Measurements from ENCODE around the gene LINGO3.
A peak's percentile ranks its signal among the peaks of the same experiment; 100 is the strongest.

LINGO3 gene

DNA sequence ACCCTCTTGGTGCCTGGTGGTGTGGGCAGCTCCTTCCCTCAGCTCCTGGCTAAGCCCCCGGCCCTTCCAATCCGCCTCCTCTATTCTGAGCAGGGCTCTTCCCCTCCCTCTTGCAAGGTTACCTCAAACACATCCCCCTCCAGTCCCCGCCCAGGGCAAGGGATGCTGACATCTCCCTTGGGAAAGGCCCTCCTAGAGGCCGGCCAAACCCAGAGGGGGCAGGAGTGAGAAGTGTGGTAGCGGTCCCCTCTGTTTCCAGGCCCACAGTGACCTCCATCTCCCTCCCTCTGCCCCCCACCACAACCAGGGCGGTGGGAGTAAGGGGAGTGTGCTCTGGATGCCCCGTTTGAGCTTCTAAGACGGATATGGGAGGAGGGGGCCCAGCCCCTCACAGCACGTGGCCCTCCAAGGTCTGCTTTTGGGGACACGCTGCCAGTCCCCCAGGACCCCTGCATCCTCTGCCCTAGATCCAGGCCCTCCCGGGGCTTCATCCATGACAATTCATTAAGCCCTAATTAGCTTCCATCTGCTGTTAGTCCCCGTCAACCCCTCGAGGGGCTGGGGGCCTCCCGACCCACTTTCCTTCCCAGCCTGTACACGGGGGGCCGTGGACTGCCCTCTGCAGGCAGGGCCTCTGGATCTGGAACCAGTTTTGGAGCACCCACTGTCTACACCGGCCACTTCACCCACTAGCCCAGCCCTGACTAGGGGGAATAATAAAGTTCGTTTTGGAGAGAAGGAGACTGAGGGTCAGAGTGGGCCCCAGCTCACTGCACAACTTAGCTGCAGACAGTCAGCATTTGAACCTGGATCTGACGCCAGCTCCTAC lies 2.3 kb downstream of the LINGO3 start:
- no peak for DNase-seq (ENCODE audit: low spot score)

DNA sequence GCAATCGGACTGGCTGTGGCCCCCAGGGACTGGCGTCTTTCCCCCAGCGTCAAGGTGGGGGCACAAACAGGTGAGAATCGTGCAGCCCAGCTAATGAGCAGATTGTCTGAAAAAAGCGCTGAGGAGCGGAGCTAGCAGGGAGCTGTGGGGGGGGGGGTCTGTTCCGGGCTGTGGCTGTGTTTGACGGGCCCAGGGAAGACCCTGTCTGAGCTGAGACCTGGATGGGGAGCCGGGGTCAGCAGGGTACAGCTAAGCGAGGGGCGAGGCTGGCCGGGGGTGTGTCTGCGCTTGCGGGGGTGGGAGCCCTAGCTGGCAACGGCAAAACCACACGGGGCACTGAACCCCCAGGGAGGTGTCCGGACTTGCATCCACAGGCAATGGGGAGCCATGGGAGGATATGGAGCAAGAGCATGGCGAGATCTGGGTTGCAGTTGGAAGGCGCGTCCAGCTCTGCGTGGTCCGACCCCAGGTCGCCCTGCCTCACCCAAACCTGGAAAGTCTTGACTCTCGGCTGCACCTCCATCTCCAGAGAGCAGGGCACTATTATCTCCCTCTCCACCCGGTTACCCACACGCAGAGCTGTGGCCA lies 4.6 kb downstream of the LINGO3 start:
- no peak for DNase-seq (ENCODE audit: low spot score)

DNA sequence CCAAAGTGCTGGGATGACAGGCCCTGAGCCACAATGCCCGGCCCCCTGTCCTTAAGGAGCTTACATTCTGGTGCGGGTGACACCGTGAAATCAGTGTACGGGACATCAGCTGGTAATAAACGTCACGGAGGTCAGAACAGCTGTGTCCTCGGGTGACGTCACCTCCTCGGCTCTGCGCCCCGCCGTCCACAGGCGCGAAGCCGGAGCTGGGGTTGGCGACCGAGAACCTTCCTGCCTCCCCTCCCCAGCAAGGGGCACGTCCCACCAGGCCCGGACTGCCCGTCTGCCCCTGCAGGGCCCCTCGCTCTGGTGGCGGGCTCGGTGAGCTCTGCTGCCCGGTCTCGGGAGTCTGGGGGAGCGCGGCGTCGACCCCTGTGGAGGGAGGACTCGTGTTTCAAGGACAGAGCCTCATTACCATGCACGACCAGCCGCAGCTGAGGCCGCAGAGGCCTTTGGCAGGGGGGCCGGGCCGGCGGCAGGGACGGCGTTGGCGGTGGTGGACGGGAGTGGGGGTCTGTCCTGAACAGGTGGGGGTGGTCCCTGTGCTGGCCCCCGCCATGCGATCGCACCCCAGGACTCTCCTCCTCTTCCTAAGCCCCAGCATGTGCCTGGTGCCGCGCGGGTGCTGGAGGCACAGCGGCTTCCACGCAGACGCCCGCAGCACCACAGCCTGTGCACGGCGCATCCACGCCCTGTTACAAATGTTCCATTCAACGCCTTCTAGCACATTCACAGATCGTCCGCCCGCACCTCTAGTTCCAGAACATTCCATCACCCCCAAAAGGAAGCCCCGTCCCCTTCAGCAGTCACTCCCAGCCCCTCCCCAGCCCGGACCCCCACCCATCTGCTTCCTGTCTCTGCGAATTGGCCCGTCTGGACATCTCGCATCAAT lies 5.4 kb downstream of the LINGO3 start:
- DNase-seq (ENCODE audit: low spot score) = peak; percentile 64

DNA sequence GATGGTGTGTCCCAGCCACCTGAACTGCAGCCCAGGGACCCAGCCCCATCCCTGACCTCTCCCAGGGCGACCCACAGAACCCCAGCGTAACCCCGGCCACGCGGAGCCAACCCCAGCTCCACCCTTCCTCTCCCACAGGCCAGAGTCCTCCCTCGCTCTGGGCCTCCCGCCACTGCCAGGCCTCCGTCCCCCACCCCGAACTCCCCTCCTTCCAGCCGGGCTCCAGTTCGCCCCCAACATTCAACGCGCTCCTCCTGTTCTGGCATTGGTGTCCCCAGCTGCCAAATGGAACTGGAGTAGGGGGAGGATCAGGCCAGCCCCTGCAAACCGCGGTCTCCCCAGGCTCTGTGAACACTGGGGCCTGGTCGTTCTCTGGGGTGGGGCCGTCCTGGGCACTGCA lies 7.4 kb downstream of the LINGO3 start:
- DNase-seq (ENCODE audit: low spot score) = no peak

DNA sequence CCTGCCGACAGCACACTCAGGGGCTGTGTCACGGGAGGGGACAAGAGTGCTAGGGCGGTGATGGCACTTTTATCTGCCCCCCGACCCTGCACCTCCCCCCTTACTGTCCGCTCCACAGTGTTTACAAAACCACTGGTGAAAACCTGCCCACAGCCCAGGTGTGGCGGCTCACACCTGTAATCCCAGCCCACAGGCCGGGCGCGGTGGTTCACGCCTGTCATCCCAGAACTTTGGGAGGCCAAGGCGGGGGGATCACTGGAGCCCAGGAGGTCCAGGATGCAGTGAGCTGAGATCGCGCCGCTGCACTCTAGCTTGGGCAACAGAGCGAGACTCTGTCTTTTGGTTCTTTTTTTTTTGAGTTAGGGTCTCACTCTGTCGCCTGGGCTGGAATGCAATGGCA lies 11.8 kb downstream of the LINGO3 start:
- DNase-seq (ENCODE audit: low spot score) = no peak

DNA sequence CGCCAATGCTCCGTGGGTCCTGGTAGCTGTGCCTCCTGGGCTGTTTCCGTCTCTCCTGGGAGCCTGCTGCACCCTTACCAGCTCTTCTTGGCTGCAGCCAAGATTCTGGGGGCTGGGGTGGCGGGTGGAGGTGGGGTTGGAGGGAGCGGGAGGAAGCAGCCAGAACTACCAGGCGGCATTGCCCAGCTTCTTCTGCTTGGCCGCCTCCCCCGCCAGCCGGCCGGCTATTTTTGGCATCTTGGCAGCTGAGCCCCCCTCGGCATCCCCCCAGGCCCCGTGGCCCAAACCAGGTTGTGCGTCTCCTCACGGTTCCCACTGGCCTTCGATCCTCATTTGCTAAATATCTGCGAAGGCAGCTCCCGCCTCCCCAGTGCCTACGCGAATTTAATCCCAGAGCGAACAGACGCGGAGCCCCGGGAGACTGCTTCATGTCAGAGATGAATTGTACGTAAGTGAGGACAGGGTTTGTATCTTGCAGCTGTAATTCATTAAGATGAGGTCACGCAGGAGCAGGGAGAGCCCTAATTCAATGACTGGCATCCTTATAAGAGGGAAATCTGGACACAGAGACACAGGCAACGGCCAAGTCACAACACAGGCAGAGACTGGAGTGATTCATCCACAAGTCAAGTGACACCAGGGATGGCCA lies 13.1 kb downstream of the LINGO3 start:
- peak; percentile 87 for DNase-seq (ENCODE audit: low spot score)

DNA sequence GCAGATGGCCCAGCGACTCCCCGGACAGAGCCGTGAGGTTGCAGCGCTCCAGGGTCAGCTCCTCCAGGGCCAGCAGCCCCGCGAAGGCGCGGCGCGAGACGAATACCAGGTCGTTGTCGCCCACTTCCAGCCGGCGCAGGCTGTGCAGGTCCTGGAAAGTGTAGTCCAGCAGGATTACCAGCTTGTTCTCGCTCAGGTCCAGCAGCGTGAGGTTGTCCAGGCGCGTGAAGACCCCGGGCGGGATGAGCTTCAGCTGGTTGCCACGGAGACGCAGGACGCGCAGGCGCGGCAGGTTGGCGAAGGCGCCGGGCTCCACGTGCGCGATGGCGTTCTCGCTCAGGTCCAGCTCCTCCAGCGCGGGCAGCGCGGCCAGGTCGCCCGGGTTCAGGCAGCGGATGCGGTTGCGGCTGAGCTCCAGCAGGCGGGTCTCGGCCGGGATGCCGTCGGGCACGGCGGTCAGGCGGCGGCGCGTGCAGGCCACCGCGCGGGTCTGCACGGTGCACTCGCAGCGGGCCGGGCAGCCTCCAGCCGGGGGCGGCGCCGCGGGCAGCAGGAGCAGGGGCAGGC lies 16.7 kb downstream of the LINGO3 start:
- no peak for DNase-seq (ENCODE audit: low spot score)

DNA sequence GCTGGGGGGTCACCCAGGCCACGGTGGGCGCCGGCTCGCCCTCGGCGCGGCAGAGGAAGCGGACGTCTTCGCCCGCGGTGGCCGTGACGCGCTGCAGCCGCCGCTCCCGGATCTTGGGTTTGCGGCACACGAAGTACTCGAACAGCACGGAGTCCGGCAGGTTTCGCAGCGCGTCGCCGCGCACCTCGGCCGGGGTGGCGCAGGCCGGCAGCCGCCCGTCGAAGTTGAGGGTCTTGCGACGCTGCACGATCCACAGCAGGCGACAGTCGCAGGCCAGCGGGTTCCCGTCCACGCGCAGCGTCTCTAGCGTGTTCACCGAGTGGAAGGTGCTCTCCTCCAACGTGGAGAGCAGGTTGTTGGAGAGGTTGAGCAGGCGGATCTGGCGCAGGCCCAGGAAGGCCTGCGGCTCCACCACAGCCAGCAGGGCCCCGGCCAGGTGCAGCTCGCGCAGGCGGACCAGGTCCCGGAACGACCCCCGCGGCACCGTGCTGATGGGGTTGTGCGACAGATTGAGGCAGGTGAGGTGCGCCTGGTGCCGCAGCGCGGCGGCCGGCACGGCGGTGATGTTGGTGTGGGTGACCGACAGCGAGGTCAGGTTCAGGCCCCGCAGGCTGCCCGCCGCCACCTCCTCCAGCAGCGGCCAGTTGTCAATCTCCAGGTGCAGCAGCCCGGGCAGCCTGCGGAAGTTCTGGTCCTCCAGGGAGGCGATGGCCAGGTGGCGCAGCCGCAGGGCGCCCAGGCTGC lies 17.3 kb downstream of the LINGO3 start:
- DNase-seq (ENCODE audit: low spot score) = no peak

DNA sequence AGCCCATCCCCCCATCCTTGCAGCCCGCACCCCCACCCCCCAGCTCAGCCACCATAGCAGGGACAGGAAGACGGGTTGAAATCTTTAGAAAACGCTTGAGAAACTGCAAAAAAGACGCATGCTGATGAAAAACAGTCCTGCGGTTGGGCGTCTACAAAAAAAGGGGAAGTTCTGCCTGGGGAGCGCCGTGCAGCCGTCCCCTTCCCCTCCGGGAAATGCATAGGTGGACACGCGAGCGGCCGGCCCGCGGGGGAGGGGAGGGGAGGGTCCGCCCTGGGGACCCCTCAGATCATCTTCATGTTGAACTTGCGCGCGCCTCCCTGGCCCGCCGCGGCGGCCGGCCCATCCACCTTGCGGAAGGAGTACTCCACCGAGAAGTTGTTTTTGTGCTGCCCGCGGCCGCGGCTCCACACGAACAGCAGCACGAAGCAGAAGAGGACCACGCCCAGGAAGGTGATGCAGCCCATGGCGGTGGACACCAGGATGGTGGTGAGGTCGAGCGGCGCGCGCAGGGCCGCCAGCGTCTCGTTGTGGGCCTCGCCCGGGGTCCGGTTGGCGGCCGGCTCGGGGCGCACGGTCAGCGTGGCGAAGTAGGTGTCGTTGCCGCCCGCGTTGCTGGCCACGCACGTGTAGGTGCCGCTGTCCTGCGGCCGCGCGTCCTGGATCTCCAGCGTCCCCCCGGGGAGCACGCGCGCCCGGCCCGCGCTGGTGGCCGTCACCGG lies 18.1 kb downstream of the LINGO3 start:
- peak; percentile 66 for DNase-seq (ENCODE audit: low spot score)

DNA sequence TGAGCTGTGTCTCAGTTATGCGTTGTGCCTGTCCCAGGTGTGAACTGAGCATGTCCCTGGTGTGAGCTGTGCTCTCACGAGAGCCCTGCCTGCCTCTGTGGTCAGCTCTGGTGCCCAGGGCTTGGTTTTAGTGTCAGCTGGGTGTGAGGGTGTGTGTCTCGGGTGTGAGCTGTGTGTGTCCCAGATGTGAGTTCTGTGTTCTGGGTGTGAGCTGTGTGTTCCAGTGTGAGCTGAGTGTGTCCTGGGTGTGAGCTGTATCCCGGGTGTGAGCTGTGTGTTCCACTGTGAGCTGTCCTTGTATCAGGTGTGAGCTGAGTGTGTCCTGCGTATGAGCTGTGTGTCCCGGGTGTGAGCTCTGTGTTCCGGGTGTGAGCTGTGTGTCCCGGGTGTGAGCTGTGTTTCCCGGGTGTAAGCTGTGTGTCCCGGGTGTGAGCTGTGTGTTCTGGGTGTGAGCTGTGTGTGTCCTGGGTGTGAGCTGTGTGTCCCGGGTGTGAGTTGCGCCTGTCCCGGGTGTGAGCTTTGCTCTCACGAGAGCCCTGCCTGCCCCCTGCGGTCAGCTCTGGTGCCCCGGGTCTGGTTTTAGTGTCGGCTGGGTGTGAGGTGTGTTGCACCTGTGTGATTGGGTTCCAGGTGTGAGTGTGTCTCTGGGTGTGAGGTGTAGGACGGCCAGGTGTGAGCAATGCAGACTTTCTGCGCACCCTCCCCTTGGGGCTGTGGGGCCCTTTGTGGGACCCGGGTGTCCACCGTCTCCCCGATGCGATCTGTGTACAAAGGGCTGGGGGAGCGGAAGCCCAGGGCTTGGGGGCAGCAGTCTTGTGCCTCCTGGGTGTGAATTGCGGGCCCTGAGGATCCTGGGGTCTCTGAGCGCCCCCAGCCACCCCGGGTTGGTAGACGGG lies 18.9 kb downstream of the LINGO3 start:
- DNase-seq (ENCODE audit: low spot score) = no peak

DNA sequence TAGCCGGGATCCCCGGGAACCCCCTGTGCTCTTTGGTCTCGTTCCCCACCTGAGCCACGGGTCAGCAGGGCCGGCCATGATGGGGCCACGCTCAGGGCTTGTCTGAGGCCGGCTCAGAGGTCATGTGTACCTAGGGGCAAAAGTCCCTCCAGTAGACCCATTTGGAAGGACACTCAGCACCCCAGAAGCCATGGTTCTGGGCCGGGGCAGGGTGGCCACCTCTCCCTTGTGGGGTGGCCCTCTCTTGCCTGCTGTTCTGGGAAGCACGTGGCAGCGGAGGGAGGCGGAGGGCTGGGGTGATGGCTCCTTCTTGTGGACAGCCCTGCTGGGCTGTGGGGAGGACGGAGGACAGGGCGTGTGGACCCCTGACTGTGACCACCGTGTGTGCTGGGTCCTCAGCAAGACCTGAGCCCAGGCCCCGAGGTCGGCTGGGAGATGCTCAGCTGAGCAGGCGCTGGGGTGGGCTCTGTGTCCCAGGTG lies 19.6 kb downstream of the LINGO3 start:
- DNase-seq (ENCODE audit: low spot score) = no peak

DNA sequence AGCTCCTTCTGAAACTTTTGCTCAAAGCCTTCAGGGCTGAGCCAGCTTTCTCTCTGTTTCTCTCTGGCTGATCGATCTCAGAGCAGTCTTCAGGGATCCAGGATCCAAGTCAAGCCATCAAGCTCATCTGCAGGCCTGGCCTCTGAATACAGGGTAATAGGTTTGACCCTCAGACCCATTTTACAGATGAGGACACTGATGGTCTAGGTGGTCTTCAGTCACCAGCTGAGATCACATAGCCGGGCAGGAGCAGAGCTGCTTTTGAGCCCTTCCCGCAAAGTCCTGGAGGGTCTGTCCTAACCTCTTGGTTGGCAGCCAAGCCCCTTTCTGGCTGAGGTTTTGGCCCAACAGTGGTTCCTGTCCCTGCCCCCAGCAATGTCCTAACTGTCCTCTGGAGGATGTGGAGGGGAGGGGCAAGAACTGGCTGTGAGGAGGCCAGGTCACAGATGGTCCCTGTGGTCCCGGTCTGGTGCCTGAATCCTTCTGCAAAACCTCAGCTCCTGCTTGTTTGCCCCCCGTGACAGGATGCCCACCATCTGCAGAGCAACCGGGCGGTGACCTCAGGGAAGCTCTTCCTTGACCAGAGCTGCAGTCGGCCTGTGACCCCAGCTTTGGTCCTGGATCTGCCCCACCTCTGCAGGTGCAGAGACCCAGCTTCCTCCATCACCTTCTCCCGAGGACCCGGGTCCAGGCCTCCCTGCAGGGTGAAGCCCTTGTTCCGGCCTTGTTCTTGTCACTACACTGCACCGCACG lies 20.2 kb downstream of the LINGO3 start:
- DNase-seq (ENCODE audit: low spot score) = no peak

DNA sequence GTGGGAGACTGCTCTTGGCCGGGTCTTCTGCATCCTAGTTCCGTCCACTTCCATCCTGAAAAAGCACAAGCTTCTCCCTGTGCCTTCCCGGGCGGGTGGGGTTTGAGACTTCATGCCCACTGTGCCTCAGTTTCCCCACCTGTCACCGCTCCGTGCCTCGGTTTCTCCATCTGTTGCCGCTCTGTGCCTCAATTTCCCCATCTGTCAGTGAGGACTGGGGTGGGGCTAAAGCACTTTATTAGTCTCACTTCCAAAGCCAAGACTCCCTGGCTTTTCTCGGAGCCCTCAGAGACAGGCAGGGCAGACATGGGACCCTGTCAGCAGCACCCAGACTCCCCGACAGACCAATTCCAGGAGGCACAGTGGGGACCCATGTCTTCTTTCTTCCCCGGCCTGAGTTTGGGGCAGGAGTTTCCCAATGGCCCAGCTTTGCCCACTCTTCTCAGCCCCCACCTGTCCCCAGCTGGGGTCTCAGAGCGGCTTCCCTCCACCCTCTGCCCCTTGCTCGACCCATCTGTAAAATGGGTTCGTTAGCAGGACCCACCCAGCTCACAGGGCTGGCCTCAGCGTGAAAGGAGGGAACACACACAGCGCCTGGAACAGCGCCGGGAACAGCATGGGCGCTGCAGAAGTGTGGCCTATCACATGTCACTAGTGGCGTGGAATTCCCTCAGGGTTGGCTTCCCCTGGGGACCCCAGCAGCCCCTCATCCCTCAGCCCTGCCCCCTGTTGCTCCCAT lies 21.4 kb downstream of the LINGO3 start:
- DNase-seq (ENCODE audit: low spot score) = no peak

DNA sequence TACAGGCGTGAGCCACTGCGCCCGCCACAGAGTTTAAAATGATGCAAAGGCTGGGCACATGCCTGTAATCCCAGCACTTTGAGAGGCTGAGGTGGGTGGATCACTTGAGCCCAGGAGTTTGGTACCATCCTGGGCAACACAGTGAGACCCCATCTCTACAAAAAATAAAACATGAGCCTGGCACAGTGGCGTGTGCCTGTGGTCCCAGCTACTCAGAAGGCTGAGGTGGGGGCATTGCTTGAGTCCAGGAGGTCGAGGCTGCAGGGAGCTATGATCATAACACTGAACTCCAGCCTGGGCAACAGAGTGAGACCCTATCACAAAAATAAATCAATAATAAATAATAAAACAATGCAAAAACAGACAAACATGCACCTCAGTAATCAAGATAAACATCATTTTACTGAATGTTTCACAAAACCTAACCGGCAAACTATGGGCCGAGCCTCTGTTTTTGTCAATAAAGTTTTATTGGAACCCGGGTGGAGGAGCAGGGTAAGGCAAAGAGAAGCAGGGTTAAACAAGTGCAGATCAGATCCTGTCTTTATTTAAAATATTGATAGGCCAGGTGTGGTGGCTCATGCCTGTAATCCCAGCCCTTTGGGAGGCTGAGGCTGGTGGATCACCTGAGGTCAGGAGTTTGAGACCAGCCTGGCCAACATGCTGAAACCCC lies 24.0 kb downstream of the LINGO3 start:
- no peak for DNase-seq (ENCODE audit: low spot score)

DNA sequence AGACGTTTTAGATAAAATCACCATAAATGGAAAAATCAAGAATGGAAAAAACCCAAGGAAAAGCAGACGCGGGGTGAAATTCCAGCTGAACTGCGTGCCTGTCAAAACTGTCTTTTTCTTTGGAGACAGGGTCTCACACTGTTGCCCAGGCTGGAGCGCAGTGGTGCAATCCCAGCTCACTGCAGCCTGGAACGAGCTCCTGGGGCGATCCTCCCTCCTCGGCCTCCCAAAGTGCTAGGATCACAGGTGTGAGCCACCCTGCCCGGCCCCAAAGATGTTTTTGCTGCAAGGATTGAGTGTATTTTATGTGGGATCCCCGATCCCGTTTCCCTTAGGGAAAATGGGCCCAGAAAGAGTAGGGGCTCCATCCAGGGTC lies 25.1 kb downstream of the LINGO3 start:
- DNase-seq (ENCODE audit: low spot score) = no peak

DNA sequence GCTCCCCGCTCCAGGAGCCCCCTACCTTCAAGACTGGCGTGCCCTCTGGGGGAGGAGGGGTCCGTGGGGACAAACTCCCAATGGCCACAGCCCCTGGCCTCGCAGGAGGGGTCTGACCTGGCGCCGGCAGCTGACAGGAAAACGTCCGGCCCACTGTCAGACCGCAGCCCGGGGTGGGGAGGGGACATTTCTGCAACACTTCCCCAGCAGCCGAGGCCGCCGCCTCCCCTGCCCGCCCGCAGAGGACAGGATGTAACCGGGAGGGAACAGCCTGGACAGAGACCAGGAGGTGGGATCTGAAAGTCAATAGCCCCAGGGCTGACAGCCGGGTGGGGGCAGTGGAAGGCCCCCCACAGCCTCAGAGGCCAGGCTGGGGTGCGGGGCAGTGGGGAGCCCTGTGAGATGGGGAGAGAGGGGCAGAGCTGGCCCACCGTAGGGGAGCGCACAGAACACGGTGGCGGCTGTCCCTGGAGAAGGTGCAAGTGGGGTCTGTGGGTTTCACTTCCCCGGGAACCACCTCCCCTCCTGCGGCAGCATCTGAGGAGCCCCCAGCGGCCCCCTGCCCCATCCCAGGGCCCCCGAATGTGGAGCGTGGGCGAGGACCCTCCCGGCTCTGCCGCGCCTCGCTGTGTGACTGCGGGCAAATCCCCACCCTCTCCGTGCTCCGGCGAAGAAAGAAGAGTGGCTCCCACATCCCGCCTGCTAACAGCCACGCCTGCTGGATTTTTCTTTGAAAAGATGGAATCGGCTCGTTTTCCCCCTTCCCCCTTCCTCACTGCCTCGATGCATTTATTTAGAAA lies 25.7 kb downstream of the LINGO3 start, which contains the start of gene PEAK3:
Gene PEAK3, minus strand, starts transcription at position 114 of the 800 bp plus-strand sequence. CDS start 1,244 bp downstream, outside the sequence.
- DNase-seq (ENCODE audit: low spot score) = peak; percentile 74

Measured in hepatic stellate cell (primary cell).